Hindlimb muscle (tissue), 1 donor: ENCODE results near the gene MCL1. TPM values are rescaled to one million over a fixed set of nuclear protein-coding genes. Genes with fewer than 3 reads are reported as not detected.
"Not testable (repeated sequence)": the region's sequence is repeated elsewhere in the genome, so short reads cannot be mapped to it uniquely, and the experiment has no call there.

Experiments
- DNase-seq: peaks from one replicate; pipeline ENCODE4 v3.0.0-alpha.2; 2013
- polyA plus RNA-seq: library from polyadenylated mRNA; unstranded; fragments of 120-200 nt; gene quantifications from one replicate; pipeline ENCODE4 v1.2.1, GENCODE V29; 2013; ENCODE audit not compliant: insufficient read length

The MCL1 gene
- 133 TPM for polyA plus RNA-seq

GRCh38 chr1:150579110-150579944 lies at the start of gene MCL1:
TSS of gene MCL1 (minus strand) at chr1:150579610. CDS start at chr1:150579530, 80 bp downstream.
- DNase-seq, result peak; percentile 93

- DNase-seq, result no peak
Measured at GRCh38 chr1:150628766-150629114, 49.3 kb upstream of the MCL1 start.

- DNase-seq, result no peak
Measured at GRCh38 chr1:150627826-150628410, 48.5 kb upstream of the MCL1 start.

GRCh38 chr1:150626150-150626549 lies 46.7 kb upstream of the MCL1 start:
- DNase-seq, result no peak

- DNase-seq, result not testable (repeated sequence)
Measured at GRCh38 chr1:150624546-150624945, 45.1 kb upstream of the MCL1 start.

- not testable (repeated sequence) for DNase-seq
Measured at GRCh38 chr1:150624134-150624533, 44.7 kb upstream of the MCL1 start.

GRCh38 chr1:150622303-150622975 lies 43.0 kb upstream of the MCL1 start:
- no peak for DNase-seq

- peak; percentile 57 for DNase-seq
Measured at GRCh38 chr1:150621497-150622302, 42.3 kb upstream of the MCL1 start.

GRCh38 chr1:150620919-150621318 lies 41.5 kb upstream of the MCL1 start:
- DNase-seq, result no peak

- no peak for DNase-seq
Measured at GRCh38 chr1:150619576-150620509, 40.4 kb upstream of the MCL1 start.

GRCh38 chr1:150615346-150616201 lies 36.2 kb upstream of the MCL1 start:
- no peak for DNase-seq

- peak; percentile 48 for DNase-seq
Measured at GRCh38 chr1:150613061-150613920, 33.9 kb upstream of the MCL1 start.

- no peak for DNase-seq
Measured at GRCh38 chr1:150612014-150612345, 32.6 kb upstream of the MCL1 start.

GRCh38 chr1:150610576-150610975 lies 31.2 kb upstream of the MCL1 start:
- DNase-seq, result no peak

GRCh38 chr1:150609732-150610131 lies 30.3 kb upstream of the MCL1 start:
- peak; percentile 58 for DNase-seq

- no peak for DNase-seq
Measured at GRCh38 chr1:150606463-150607142, 27.2 kb upstream of the MCL1 start.

GRCh38 chr1:150605451-150605731 lies 26.0 kb upstream of the MCL1 start:
- not testable (repeated sequence) for DNase-seq

GRCh38 chr1:150604226-150604588 lies 24.8 kb upstream of the MCL1 start:
- DNase-seq, result no peak

GRCh38 chr1:150603711-150604110 lies 24.3 kb upstream of the MCL1 start:
- DNase-seq, result no peak
